Measurements from ENCODE around the gene KIF26A.

DNA sequence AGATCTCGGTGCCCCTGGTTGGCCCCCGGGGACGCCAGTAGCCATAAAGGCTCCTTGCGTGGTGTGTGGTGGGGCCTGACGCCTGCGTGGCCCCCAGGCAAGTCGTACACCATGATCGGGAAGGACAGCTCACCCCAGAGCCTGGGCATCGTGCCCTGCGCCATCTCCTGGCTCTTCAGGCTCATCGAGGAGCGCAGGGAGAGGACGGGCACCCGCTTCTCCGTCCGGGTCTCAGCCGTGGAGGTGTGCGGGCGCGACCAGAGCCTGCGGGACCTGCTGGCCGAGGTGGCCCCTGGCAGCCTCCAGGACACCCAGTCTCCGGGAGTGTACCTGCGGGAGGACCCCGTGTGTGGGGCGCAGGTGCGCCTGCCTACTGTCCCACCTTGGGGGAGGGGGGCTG lies 34.5 kb downstream of the KIF26A start:
- TF ChIP-seq ZNF384 (IDR thresholded peaks at IDR 0.05) (no peak), SP1 (IDR thresholded peaks at IDR 0.05) (no peak), FOXK2 (IDR thresholded peaks at IDR 0.05) (no peak), FOXM1 (IDR thresholded peaks at IDR 0.05; ENCODE audit: borderline replicate concordance) (no peak), ARNT (IDR thresholded peaks at IDR 0.05) (no peak), NFRKB (IDR thresholded peaks at IDR 0.05) (no peak), SUZ12 (IDR thresholded peaks at IDR 0.05) (no peak), FOXA1 (IDR thresholded peaks at IDR 0.05) (no peak), BHLHE40 (IDR thresholded peaks at IDR 0.05; ENCODE audit: borderline replicate concordance) (no peak)

All from HEK293T (cell line).